ENCODE measurements around the gene HEXIM1.
A peak's percentile ranks its signal among the peaks of the same experiment; 100 is the strongest.

Gene HEXIM1

GRCh38 chr17:45175759-45176115, 27.5 kb downstream of the HEXIM1 start:
- DNase-seq, result no peak

GRCh38 chr17:45177563-45177962, 29.3 kb downstream of the HEXIM1 start:
- DNase-seq, result no peak

- no peak for DNase-seq
Observed at GRCh38 chr17:45184144-45184543, 35.9 kb downstream of the HEXIM1 start.

GRCh38 chr17:45186801-45187354, 38.6 kb downstream of the HEXIM1 start:
- no peak for DNase-seq

GRCh38 chr17:45189009-45189408, 40.7 kb downstream of the HEXIM1 start:
- DNase-seq, result no peak

- no peak for DNase-seq
Observed at GRCh38 chr17:45190503-45191255, 42.4 kb downstream of the HEXIM1 start.

GRCh38 chr17:45195424-45195823, 47.1 kb downstream of the HEXIM1 start:
- DNase-seq, result no peak

GRCh38 chr17:45197108-45197507, 48.8 kb downstream of the HEXIM1 start:
- no peak for DNase-seq

- DNase-seq, result peak; percentile 39
Observed at GRCh38 chr17:45197555-45198334, 49.5 kb downstream of the HEXIM1 start.

GRCh38 chr17:45200701-45201100, 52.4 kb downstream of the HEXIM1 start:
- DNase-seq, result no peak

GRCh38 chr17:45201457-45201856, 53.2 kb downstream of the HEXIM1 start:
- no peak for DNase-seq

Measured in NCI-H2107 (cell line).